NCI-H2107 treated with DMSO at 0.1 percent for 48 hours (cell line): ENCODE measurements around the gene NTN1.
"Not testable (repeated sequence)": the region's sequence is repeated elsewhere in the genome, so short reads cannot be mapped to it uniquely, and the experiment has no call there.

Experiments
- DNase-seq: peaks from one replicate; lab custom pipeline; 2025; ENCODE audit not compliant: unreplicated experiment; lab: John Stamatoyannopoulos, UW

Gene NTN1

GRCh38 chr17:9021158-9021991, at the start of gene NTN1:
Gene NTN1, plus strand, starts transcription at chr17:9021510. Its CDS starts 864 bp downstream, at chr17:9022374.
- DNase-seq, result no peak

- DNase-seq, result no peak
These were observed 46.1 kb upstream of the NTN1 start for GRCh38 chr17:8975091-8975725.

- DNase-seq, result no peak
These were observed 44.7 kb upstream of the NTN1 start for GRCh38 chr17:8976638-8977037.

GRCh38 chr17:8979715-8980114, 41.6 kb upstream of the NTN1 start:
- no peak for DNase-seq

GRCh38 chr17:8981443-8981842, 39.9 kb upstream of the NTN1 start:
- DNase-seq, result no peak

- DNase-seq, result not testable (repeated sequence)
These were observed 37.1 kb upstream of the NTN1 start for GRCh38 chr17:8984225-8984624.

GRCh38 chr17:8985054-8985701, 36.1 kb upstream of the NTN1 start:
- DNase-seq, result no peak

- no peak for DNase-seq
These were observed 35.0 kb upstream of the NTN1 start for GRCh38 chr17:8986295-8986694.

GRCh38 chr17:8988263-8988935, 32.9 kb upstream of the NTN1 start:
- not testable (repeated sequence) for DNase-seq

GRCh38 chr17:8991514-8992285, 29.6 kb upstream of the NTN1 start:
- no peak for DNase-seq

GRCh38 chr17:8994319-8994718, 27.0 kb upstream of the NTN1 start:
- DNase-seq, result no peak

GRCh38 chr17:8995711-8996110, 25.6 kb upstream of the NTN1 start:
- DNase-seq, result no peak

- no peak for DNase-seq
These were observed 23.2 kb upstream of the NTN1 start for GRCh38 chr17:8997994-8998628.

- no peak for DNase-seq
These were observed 19.8 kb upstream of the NTN1 start for GRCh38 chr17:9001559-9001958.

GRCh38 chr17:9002227-9002605, 19.1 kb upstream of the NTN1 start:
- no peak for DNase-seq

- no peak for DNase-seq
These were observed 18.5 kb upstream of the NTN1 start for GRCh38 chr17:9002606-9003354.

- no peak for DNase-seq
These were observed 17.8 kb upstream of the NTN1 start for GRCh38 chr17:9003355-9004131.

- DNase-seq, result no peak
These were observed 17.0 kb upstream of the NTN1 start for GRCh38 chr17:9004132-9004960.
